ENCODE results near the gene MOB2. TPM values are rescaled to one million over a fixed set of nuclear protein-coding genes. Genes with fewer than 3 reads are reported as not detected.

The MOB2 gene
- total RNA-seq, 1 donor from 2014 or later = 22.6 TPM

- intact Hi-C loops (cut with micrococcal nuclease) = no loop called here
- DNase-seq (ENCODE audit: low spot score) = no peak
- no peak overlapping the region for H3K27ac Mint-ChIP-seq
- H3K4me1 Mint-ChIP-seq (ENCODE audit: low read depth) = no peaks in the 10 kb centered on the region
- no peak overlapping the region for H3K4me3 Mint-ChIP-seq
- H3K27me3 Mint-ChIP-seq (ENCODE audit: insufficient read depth) = no peaks in the 10 kb centered on the region
- no peaks in the 10 kb centered on the region for H3K9me3 Mint-ChIP-seq
- no peaks in the 10 kb centered on the region for H3K36me3 Mint-ChIP-seq (ENCODE audit: low read depth)
Measured at GRCh38 chr11:1447845-1448825, 38.4 kb downstream of the MOB2 start.

DNA sequence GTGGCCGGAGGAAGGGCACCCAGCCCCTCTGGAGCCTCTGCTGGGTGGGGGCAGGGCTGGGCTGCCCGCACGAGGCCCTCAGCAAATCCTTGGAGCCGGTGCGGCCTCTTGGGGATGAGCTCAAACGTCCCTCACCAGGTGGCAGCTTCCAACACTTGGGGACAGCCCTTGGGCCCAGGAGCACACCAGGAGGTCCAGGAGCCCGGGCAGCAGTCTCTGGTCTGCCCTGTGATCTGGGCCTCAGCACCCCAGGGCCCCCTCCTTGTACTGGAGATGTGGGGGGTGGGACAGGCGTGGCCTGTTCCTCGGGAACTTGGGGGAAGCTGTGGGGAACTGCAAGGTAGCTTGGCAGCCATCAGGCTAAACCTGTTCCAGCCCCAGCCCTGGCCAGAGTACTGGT, 40.0 kb downstream of the MOB2 start:
- no peaks in the 10 kb centered on the region for H3K4me1 Mint-ChIP-seq (ENCODE audit: low read depth)
- DNase-seq (ENCODE audit: low spot score) = no peak
- no peak overlapping the region for H3K4me3 Mint-ChIP-seq
- intact Hi-C loops (cut with micrococcal nuclease) = no loop called here
- no peaks in the 10 kb centered on the region for H3K27me3 Mint-ChIP-seq (ENCODE audit: insufficient read depth)
- no peaks in the 10 kb centered on the region for H3K36me3 Mint-ChIP-seq (ENCODE audit: low read depth)
- H3K27ac Mint-ChIP-seq = no peak overlapping the region
- H3K9me3 Mint-ChIP-seq = no peaks in the 10 kb centered on the region

DNA sequence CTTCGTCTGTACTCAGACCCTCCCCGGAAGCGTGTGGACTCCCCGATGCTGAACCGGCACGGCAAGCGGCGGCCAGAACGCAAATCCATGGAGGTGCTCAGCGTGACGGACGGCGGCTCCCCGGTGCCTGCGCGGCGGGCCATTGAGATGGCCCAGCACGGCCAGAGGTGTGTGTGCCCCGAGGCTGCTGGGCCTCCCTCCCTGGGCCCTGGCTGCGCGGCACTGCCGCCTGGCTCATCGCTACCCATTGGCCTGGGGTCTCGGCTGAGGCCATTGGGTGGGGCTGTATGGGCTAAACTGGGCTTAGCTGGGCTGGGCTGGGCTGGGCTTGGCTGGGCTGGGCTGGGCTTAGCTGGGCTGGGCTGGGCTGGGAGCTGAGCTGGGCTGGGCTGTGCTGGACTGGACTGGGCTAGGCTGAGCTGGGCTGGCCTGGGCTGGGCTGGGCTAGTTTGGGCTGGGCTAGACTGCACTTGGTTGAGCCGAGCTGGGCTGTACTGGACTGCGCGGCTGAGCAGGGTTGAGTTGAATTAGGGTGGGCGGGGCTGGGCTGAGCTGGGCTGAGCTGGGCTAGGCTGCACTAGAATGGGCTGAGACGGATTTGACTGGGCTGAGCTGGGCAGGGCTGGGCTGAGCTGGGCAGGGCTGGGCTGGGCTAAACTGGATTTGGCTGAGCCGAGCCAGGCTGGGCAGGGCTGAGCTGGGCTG, 40.7 kb downstream of the MOB2 start:
- H3K9me3 Mint-ChIP-seq = no peaks in the 10 kb centered on the region
- no peak for DNase-seq (ENCODE audit: low spot score)
- no peak overlapping the region for H3K27ac Mint-ChIP-seq
- no peaks in the 10 kb centered on the region for H3K36me3 Mint-ChIP-seq (ENCODE audit: low read depth)
- no peaks in the 10 kb centered on the region for H3K4me1 Mint-ChIP-seq (ENCODE audit: low read depth)
- intact Hi-C loops (cut with micrococcal nuclease) = no loop called here
- no peaks in the 10 kb centered on the region for H3K27me3 Mint-ChIP-seq (ENCODE audit: insufficient read depth)
- H3K4me3 Mint-ChIP-seq = no peak overlapping the region

GRCh38 chr11:1444823-1445422, 41.7 kb downstream of the MOB2 start:
- Mint-ChIP-seq H3K27me3 (ENCODE audit: insufficient read depth) (no peaks in the 10 kb centered on the region), H3K4me1 (ENCODE audit: low read depth) (no peaks in the 10 kb centered on the region), H3K27ac (no peak overlapping the region), H3K4me3 (no peak overlapping the region), H3K9me3 (no peaks in the 10 kb centered on the region), H3K36me3 (ENCODE audit: low read depth) (no peaks in the 10 kb centered on the region)
- intact Hi-C loops (cut with micrococcal nuclease) = no loop called here
- no peak for DNase-seq (ENCODE audit: low spot score)

- Mint-ChIP-seq H3K4me1 (ENCODE audit: low read depth) (no peaks in the 10 kb centered on the region), H3K9me3 (no peaks in the 10 kb centered on the region), H3K27me3 (ENCODE audit: insufficient read depth) (no peaks in the 10 kb centered on the region), H3K4me3 (no peak overlapping the region), H3K27ac (no peak overlapping the region), H3K36me3 (ENCODE audit: low read depth) (no peaks in the 10 kb centered on the region)
- no peak for DNase-seq (ENCODE audit: low spot score)
- intact Hi-C loops (cut with micrococcal nuclease) = no loop called here
Measured at GRCh38 chr11:1444321-1444720, 42.3 kb downstream of the MOB2 start.

DNA sequence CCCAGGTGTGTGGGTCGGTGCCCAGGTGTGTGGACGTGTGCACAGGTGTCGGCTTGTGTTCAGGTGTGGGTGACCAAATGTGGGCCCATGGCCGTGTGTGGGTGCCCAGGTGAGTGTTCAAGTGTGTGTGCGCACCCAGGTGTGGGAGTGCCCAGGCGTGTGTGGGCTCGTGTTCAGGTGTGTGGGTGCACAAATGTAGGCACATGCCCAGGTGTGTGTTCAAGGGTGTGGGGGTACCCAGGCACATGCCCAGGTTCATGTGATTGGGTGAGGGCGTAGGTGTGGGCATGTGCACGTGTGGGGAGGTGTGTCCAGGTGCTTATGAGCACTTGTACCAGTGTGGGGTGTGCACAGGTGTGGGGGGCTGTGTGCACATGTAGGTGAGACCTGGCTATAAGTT, 42.8 kb downstream of the MOB2 start:
- Mint-ChIP-seq H3K4me1 (ENCODE audit: low read depth) (no peaks in the 10 kb centered on the region), H3K9me3 (no peaks in the 10 kb centered on the region), H3K36me3 (ENCODE audit: low read depth) (no peaks in the 10 kb centered on the region), H3K4me3 (no peak overlapping the region), H3K27ac (no peak overlapping the region), H3K27me3 (ENCODE audit: insufficient read depth) (no peaks in the 10 kb centered on the region)
- DNase-seq (ENCODE audit: low spot score) = no peak
- intact Hi-C loops (cut with micrococcal nuclease) = no loop called here

- intact Hi-C loops (cut with micrococcal nuclease) = no loop called here
- no peak for DNase-seq (ENCODE audit: low spot score)
- H3K4me3 Mint-ChIP-seq = no peak overlapping the region
Measured at GRCh38 chr11:1442807-1443366, 43.7 kb downstream of the MOB2 start.

DNA sequence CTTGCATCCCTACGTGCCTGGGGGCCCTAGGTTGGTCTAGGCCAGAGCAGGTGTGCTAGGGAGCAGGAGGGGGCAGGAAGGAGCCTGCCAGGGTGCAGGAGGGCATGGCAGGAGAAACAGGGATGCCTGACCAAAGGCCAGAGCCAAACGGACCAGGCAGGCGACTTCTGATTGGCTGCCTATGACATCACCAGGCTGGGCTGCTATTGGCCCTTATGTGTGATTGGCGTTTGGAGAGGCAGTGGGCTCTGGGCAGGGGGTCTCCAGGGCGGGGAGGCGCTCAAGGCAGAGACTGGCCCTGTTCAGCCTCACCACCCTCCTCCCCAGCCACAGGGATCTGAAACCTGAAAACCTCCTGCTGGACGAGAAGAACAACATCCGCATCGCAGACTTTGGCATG, 44.4 kb downstream of the MOB2 start:
- Mint-ChIP-seq H3K27ac (no peak overlapping the region), H3K4me3 (no peak overlapping the region), H3K9me3 (no peaks in the 10 kb centered on the region), H3K4me1 (ENCODE audit: low read depth) (no peaks in the 10 kb centered on the region), H3K36me3 (ENCODE audit: low read depth) (no peaks in the 10 kb centered on the region), H3K27me3 (ENCODE audit: insufficient read depth) (no peaks in the 10 kb centered on the region)
- no peak for DNase-seq (ENCODE audit: low spot score)
- intact Hi-C loops (cut with micrococcal nuclease) = no loop called here

More at GRCh38 chr11:1442807-1443366, 43.7 kb downstream of the MOB2 start:
- no peak overlapping the region for H3K27ac Mint-ChIP-seq
- no peaks in the 10 kb centered on the region for H3K9me3 Mint-ChIP-seq
- H3K4me1 Mint-ChIP-seq (ENCODE audit: low read depth) = no peaks in the 10 kb centered on the region
- no peaks in the 10 kb centered on the region for H3K27me3 Mint-ChIP-seq (ENCODE audit: insufficient read depth)
- H3K36me3 Mint-ChIP-seq (ENCODE audit: low read depth) = no peaks in the 10 kb centered on the region

GRCh38 chr11:1440496-1440895, 46.1 kb downstream of the MOB2 start:
- Mint-ChIP-seq H3K4me1 (ENCODE audit: low read depth) (no peaks in the 10 kb centered on the region), H3K36me3 (ENCODE audit: low read depth) (no peaks in the 10 kb centered on the region), H3K9me3 (no peaks in the 10 kb centered on the region), H3K27me3 (ENCODE audit: insufficient read depth) (no peaks in the 10 kb centered on the region), H3K4me3 (no peak overlapping the region), H3K27ac (no peak overlapping the region)
- intact Hi-C loops (cut with micrococcal nuclease) = no loop called here
- DNase-seq (ENCODE audit: low spot score) = no peak

GRCh38 chr11:1440066-1440465, 46.5 kb downstream of the MOB2 start:
- intact Hi-C loops (cut with micrococcal nuclease) = no loop called here
- H3K9me3 Mint-ChIP-seq = no peaks in the 10 kb centered on the region
- H3K27ac Mint-ChIP-seq = no peak overlapping the region
- no peaks in the 10 kb centered on the region for H3K4me1 Mint-ChIP-seq (ENCODE audit: low read depth)
- no peaks in the 10 kb centered on the region for H3K27me3 Mint-ChIP-seq (ENCODE audit: insufficient read depth)
- DNase-seq (ENCODE audit: low spot score) = no peak
- no peaks in the 10 kb centered on the region for H3K36me3 Mint-ChIP-seq (ENCODE audit: low read depth)
- H3K4me3 Mint-ChIP-seq = no peak overlapping the region

DNA sequence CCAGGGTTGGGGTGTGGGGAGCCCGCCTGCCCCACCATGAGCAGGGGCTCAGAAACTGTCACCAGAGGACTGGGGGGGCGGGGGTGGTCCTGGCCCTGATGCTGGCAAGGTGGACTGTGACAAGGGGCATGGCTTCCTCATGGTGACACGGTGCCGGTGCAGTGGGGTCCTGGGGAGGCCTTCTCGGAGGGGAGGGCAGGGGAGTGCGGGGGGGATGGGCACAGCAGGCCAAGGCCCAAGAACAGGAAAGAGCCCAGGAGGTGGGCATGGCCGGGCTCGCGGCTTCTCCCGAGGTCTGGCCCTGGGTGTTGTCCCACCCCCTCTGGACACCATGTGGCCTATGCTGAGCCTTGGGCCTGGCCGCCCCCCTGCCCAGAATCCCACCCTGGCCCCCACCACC, 47.2 kb downstream of the MOB2 start:
- Mint-ChIP-seq H3K36me3 (ENCODE audit: low read depth) (no peaks in the 10 kb centered on the region), H3K9me3 (no peaks in the 10 kb centered on the region), H3K27me3 (ENCODE audit: insufficient read depth) (no peaks in the 10 kb centered on the region), H3K4me1 (ENCODE audit: low read depth) (no peaks in the 10 kb centered on the region), H3K27ac (no peak overlapping the region), H3K4me3 (no peak overlapping the region)
- no peak for DNase-seq (ENCODE audit: low spot score)
- intact Hi-C loops (cut with micrococcal nuclease) = no loop called here

- no peak for DNase-seq (ENCODE audit: low spot score)
- intact Hi-C loops (cut with micrococcal nuclease) = no loop called here
- H3K4me1 Mint-ChIP-seq (ENCODE audit: low read depth) = no peaks in the 10 kb centered on the region
- H3K4me3 Mint-ChIP-seq = no peak overlapping the region
- no peaks in the 10 kb centered on the region for H3K36me3 Mint-ChIP-seq (ENCODE audit: low read depth)
- H3K9me3 Mint-ChIP-seq = no peaks in the 10 kb centered on the region
- no peak overlapping the region for H3K27ac Mint-ChIP-seq
- no peaks in the 10 kb centered on the region for H3K27me3 Mint-ChIP-seq (ENCODE audit: insufficient read depth)
Measured at GRCh38 chr11:1438967-1439330, 47.6 kb downstream of the MOB2 start.

All from activated T-helper 1 cell treated with anti-CD3 and anti-CD28 coated beads, Interleukin-12 subunit alpha, Interleukin-12 subunit beta, Interleukin-2, Interleukin-4 antibody, amounts not matched to agents 30 ng/mL and 10 ng/mL and 1 ng/mL, durations not matched to agents 14 hours and 24 hours and 36 hours (primary cell).